H1 (cell line): ENCODE data around the gene IKZF5. TPM values are rescaled to one million over a fixed set of nuclear protein-coding genes. Genes with fewer than 3 reads are reported as not detected.

Experiments used
- CHD7 ChIP-seq: fragments of 300-600 bp; sonication (generic); IDR thresholded peaks from 2 replicates; pipeline ENCODE4 v1.7.1; 2012; ENCODE audit warnings: low read length, moderate library complexity, mild to moderate bottlenecking, inconsistent platforms; ENCODE audit not compliant: insufficient replicate concordance
- CREB1 ChIP-seq: IDR thresholded peaks from 2 replicates; pipeline ENCODE4 v1.6.1; 2012; ENCODE audit warnings: inconsistent platforms
- E2F6 ChIP-seq: IDR thresholded peaks from 2 replicates; pipeline ENCODE4 v1.6.1; 2012; ENCODE audit warnings: inconsistent platforms
- polyA plus RNA-seq, 7 experiments: library from polyadenylated mRNA; depleted of rRNA in 3 of 7; stranded (reverse) in 5 of 7; unstranded in 2 of 7; fragments of >200 nt in 5 of 7; fragments of 200-250 nt in 2 of 7; gene quantifications; 1 replicate in 5 of 7; 2 replicates in 1 of 7; 4 replicates in 1 of 7; pipeline versions ENCODE4 v1.2.1 to v1.2.3, GENCODE V29; 2011 to 2013; ENCODE audit warnings: missing spikeins in 2 of 7, mixed read lengths in 2 of 7
- total RNA-seq: library from RNA; stranded (reverse); fragmentation: NEBNext Ultra II Directional; extraction: Animal tissue kit (Norgen Biotek cat#: 25700); gene quantifications from 2 replicates; pipeline ENCODE4 v1.2.1, GENCODE V29; 2021

Gene IKZF5
- total and polyA plus RNA-seq, 2 of the 8 experiments (the other 6 are each of a cell fraction or from before 2014, with no cell fraction given): 5.2 to 15.3 TPM

- no peak for TF ChIP-seq CHD7
- TF ChIP-seq CREB1: no peak
- TF ChIP-seq E2F6: no peak
Observed at GRCh38 chr10:123011987-123012386, 3.4 kb upstream of the IKZF5 start (continued).
